ENCODE results near the gene TUBD1. TPM values are rescaled to one million over a fixed set of nuclear protein-coding genes. Genes with fewer than 3 reads are reported as not detected.
"Not testable (repeated sequence)": the region's sequence is repeated elsewhere in the genome, so short reads cannot be mapped to it uniquely, and the experiment has no call there.

The TUBD1 gene
- total RNA-seq, 1 donor from 2014 or later = 3.4 TPM

- DNase-seq (ENCODE audit: low read depth) = no peak
- TF ChIP-seq CTCF (conservative IDR thresholded peaks at IDR 0.05; ENCODE audit: low read depth, low read length) = no peak
- H3K4me3 ChIP-seq (ENCODE audit: low read depth, low read length) = no peak overlapping the region
Observed at GRCh38 chr17:59848385-59848668, 44.4 kb downstream of the TUBD1 start.

GRCh38 chr17:59846394-59847165 lies 46.2 kb downstream of the TUBD1 start:
- TF ChIP-seq CTCF (conservative IDR thresholded peaks at IDR 0.05; ENCODE audit: low read depth, low read length) = no peak
- peak; percentile 97 for DNase-seq (ENCODE audit: low read depth)
- no peak overlapping the region for H3K4me3 ChIP-seq (ENCODE audit: low read depth, low read length)

DNA sequence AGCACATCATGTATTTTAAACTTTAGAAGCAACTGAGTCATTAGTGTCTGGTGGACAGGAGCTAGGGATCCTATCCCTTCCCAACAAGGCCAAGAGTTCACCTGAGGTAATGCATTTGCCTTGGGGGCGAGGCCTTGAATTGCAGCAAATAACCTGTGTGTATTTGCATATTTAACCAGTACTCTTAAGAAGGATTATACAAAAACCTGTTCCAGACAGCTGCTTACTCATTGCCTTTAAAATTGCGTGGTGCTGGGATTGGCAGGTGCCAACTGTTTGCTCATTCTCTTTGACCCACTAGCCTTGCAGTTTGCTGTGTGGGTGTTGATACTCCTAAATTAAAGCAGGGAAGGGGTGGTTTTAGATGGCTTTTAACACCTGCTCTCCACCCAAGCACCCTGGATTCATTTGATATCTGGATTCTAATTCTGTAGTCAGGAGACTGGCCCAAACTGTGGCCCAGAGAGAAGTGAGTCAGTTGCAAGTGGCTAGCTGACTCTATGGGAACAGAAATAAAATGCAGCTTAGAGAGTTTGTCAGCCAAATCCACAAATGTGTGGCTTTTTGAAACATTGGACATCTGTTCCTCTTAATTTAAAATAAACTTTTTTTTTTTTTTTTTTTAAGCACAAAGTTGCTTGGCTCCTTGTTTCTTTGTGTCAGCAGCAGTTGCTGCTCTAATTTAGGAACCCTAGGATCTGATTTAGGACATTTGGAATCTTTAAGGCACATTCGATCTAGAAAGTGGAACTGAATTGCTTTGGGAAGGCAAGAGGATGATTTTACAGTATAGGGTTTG lies 46.9 kb downstream of the TUBD1 start:
- peak; percentile 92 for DNase-seq (ENCODE audit: low read depth)
- TF ChIP-seq CTCF (conservative IDR thresholded peaks at IDR 0.05; ENCODE audit: low read depth, low read length) = no peak
- peak overlapping the region; percentile 6 for H3K4me3 ChIP-seq (ENCODE audit: low read depth, low read length)

DNA sequence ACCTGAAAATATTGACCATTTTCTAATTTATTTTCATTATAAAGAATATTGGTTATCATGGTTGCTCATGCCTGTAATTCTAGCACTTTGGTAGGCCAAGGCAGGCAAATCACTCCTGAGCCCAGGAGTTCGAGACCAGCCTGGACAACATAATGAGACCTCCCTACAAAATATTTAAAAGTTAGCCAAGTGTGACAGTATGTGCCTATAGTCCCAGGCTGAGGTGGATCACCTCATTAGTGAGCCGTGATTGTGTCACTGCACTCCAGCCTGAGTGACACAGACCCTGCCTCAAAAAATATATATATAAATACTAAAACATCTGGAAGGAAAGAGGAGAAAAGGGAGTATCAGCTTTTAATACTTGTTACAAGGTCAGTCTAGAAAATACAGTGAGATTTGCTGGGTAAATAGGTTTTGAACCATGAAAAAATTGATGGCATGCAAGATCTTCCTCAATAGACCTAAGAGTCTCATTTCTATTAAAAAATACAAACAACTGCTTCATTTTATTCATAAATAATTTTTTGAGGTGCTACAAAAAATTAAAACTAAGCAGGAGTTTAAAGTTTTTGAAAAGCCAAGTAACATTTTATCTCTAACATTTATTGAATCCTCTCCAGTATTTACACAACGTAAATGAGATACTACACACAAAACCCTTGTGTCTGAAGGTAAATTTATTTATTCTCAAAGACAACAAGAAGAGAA lies 47.7 kb downstream of the TUBD1 start:
- DNase-seq (ENCODE audit: low read depth) = no peak
- no peak overlapping the region for H3K4me3 ChIP-seq (ENCODE audit: low read depth, low read length)
- TF ChIP-seq CTCF (conservative IDR thresholded peaks at IDR 0.05; ENCODE audit: low read depth, low read length) = no peak

DNA sequence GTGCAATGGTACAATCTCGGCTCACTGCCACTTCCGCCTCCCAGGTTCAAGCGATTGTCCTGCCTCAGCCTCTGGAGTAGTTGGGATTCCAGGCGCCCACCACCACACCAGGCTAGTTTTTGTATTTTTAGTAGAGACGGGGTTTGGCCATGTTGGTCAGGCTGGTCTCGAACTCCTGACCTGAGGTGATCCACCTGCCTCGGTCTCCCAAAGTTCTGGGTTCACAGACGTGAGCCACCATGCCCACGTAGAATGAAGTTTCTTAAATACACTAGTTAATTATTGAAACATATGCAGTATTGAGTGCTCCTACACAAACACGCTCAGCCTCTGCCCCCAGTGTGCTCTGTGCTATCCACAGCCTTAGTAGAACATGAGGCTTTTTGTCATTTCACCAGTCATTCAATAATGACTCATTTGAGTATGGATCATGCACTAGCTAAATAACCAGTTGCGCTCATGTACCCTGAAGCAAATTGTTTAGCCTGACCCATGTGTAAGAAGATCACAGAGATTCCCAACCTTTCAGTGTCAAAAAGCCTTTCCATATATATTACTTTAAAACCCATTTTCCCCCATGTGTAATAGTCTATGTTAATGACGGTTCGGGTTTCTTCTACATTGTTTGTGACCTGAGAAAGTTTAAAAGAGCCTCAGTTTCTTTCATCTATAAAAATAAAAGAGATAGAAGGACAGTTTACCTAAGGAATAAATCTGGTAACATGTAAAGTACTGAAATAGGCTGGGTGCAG lies 49.7 kb downstream of the TUBD1 start:
- TF ChIP-seq CTCF (conservative IDR thresholded peaks at IDR 0.05; ENCODE audit: low read depth, low read length) = no peak
- peak; percentile 99 for DNase-seq (ENCODE audit: low read depth)
- no peak overlapping the region for H3K4me3 ChIP-seq (ENCODE audit: low read depth, low read length)

DNA sequence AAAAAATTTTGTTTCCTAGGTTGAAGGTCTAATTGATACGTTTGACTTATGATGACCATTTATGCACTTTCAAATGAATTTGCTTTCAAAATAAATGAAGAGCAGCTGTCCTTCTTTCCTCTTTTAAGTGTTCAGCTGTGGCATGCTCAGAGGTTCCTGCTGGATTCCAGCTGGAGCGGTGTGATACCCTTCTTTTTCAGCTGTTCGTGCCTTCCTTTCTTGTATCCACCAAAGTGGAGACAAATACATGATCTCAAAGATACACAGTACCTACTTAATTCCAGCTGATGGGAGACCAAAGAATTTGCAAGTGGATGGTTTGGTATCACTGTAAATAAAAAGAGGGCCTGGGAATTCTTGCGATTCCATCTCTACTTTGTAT lies 50.9 kb downstream of the TUBD1 start:
- peak overlapping the region; percentile 77 for H3K4me3 ChIP-seq (ENCODE audit: low read depth, low read length)
- DNase-seq (ENCODE audit: low read depth) = not testable (repeated sequence)

DNA sequence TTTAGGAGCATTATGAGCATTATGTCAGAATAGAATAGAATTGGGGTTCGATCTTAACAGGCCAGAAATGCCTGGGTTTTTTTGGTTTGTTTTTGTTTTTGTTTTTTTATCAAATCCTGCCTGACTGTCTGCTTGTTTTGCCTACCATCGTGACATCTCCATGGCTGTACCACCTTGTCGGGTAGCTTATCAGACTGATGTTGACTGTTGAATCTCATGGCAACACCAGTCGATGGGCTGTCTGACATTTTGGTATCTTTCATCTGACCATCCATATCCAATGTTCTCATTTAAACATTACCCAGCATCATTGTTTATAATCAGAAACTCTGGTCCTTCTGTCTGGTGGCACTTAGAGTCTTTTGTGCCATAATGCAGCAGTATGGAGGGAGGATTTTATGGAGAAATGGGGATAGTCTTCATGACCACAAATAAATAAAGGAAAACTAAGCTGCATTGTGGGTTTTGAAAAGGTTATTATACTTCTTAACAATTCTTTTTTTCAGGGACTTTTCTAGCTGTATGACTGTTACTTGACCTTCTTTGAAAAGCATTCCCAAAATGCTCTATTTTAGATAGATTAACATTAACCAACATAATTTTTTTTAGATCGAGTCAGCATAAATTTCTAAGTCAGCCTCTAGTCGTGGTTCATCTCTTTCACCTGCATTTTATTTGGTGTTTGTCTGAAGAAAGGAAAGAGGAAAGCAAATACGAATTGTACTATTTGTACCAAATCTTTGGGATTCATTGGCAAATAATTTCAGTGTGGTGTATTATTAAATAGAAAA lies 51.5 kb downstream of the TUBD1 start:
- peak overlapping the region; percentile 77 for H3K4me3 ChIP-seq (ENCODE audit: low read depth, low read length)
- not testable (repeated sequence) for DNase-seq (ENCODE audit: low read depth)
